Hematopoietic multipotent progenitor cell treated with erythropoietin and hydrocortisone succinate and interleukin-3 and kit ligand, for 4 days (in vitro differentiated cells): Measurements from ENCODE around the gene BMPR1A.

Experiments
- DNase-seq: peaks from one replicate; pipeline ENCODE4 v3.0.0-alpha.2; 2015

BMPR1A gene

DNA sequence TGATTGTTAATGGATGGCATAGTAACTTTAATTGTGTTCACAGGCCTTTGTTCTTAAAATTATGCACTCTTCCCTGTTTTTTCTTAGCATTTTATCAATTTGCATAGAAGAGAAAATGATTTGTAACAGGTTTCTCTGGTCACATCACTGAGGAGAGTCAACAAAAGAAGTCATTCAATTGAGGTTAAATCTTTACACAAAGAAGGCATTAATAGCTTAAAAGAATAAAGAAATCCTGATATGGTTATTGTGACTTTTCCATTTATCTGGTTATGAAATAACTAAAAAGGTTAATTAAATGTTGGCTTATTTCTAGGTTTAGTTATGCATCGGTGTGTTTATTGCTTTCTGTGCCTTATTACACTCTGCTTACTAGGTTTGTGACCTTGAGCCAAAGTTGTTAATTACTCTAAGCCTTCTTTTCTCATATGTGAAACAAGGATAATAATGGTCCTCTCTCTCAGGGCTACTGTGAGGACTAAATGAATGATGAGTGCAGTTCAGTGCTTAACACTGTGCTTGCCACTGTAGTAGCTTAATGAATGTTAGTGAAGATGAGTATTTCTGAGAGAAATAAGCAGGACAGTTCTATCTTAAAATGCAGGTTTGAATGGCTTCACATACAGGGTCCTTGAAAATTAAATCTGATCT, 12.1 kb downstream of the BMPR1A start:
- DNase-seq, result no peak

DNA sequence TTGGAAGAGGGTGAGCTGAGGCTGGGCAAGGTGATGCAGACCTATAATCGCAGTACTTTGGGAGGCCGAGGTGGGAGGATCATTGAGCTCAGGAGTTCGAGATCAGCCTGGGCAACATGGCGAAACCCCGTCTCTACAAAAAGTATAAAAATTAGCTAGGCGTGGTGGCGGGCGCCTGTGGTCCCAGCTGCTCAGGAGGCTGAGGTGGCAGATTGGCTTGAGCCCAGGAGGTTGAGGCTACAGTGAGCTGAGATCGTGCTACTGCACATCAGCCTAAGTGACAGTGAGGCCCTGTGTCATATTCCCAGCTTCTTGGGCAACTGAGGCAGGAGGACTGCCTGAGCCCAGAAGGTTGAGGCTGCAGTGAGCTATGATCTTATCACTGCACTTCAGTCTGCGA, 13.6 kb downstream of the BMPR1A start:
- DNase-seq, result no peak

DNA sequence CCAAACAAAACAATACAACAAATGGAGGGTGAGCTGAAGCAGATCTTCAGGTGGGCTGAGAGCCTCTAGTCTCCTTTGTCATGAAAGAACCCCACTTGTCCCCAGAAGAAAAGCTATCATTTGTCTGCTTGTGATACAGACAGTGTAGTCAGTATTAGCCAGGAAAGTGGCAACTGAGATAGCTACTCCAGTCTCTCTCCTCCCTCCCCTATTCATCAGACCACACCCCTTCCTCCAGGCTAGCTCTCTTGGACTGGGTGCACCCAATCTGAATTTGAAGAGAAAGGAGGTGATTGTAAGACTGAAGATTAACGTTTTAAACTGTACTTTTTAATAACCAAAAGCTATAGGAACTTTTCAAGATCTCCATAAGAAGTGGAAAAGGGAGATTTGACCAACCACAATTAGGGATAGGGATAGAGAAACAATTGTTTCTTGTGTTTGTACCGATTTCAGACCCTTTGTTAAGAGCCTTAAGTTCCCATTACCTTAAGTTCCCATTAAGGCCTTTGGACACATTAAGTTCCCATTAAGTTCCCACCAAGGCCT, 14.1 kb downstream of the BMPR1A start:
- DNase-seq, result peak; percentile 44

DNA sequence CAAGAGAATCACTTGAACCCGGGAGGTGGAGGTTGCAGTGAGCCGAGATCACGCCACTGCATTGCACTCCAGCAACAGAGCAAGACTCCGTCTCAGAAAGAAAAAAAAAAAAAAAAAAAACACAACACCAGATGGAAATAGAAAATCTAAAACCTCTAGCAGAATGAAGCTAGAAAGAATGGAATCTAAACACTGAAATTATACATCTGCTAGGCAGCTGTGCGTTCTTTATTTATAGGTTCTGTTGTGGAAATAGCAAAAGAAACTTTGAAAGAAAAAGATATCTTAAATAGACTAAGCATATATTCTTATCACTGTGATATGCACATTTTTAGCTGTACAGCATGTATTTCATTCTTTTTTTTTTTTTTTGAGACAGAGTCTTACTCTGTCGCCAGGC, 17.1 kb downstream of the BMPR1A start:
- DNase-seq, result no peak

DNA sequence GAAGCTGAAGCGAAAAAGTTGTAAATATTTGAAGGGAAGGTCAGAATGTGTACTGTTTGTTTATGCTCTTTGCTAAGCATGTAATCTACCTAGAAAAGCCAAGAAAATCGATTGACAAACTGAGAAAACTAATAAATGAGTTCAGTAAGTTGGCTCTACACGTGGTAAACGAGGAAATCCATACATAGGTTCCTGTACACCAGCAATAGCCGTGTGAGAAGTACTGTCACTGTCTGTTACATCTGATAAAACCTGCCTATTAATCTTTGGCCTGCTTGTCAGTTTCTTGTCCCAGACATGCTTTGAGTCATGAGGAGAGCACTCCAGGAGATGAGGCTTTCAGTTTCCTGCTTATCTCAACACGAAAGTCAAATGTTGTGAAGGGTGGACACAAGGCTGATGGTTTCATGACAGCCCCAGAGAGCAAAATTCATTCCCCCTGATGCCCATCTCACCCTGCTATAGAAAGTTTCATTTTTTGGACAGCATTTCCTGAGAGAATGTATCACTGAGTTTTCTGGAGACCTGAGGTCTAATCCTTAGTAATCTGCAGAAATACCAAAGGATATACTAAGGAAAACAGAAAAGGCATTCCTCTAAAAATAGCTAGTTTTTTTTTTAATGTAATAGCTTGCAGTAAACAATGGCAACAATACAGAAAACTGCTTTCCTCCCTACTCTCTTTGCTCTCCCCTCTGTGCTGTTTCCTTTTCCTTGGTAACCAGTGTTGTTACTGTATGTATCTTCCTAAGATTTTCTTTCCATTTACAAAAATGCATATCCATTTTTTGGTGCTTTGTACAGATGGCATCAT, 18.8 kb downstream of the BMPR1A start:
- peak; percentile 56 for DNase-seq

DNA sequence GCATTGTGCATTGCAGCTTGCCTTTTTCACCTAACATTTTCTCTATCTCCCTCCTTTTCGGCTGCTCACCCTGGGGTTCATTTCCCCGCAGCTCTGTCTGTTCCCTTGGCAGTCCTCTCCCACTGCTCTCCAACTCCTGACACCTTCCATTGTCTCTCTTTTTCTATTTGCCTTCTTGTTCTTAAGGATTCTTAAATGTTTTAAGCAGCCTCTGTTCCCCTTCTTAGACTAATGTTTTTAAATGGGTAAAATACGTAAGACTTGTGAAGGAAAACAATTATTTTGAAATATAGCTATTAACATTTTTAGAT, 19.4 kb downstream of the BMPR1A start:
- no peak for DNase-seq

DNA sequence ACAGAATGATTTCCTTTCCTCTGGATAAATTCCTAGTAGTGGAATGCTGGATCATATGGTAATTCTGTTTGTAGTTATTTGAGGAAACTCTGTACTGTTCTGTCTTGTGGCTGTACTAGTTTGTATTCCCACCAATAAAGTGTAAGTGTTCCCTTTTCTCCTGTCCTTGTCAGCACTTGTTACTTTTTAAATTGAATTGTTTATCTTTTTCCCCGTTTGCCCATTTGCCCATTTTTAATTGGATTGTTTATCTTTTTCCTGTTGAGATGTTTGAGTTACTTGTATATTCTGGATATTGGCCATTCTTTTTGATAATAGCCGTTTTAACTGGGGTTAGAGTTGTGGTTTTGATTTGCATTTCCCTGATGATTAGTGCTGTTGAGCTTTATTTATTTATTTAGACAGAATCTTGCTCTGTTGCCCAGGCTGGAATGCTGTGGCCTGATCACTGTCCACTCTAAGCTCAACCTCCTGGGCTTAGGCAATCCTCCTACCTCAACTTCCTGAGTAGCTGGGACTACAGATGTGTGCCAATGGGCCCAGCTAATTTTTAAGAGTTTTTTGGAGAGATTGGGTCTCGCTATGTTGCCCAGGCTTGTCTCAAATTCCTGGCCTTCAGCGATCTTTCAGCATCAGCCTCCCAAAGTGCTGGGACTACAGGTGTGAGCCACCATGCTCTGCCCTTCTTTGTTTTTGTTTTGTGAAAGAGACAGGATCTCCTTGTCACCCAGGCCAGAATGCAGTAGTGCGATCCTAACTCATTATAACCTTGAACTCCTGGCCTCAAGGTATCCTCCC, 23.0 kb downstream of the BMPR1A start:
- no peak for DNase-seq

DNA sequence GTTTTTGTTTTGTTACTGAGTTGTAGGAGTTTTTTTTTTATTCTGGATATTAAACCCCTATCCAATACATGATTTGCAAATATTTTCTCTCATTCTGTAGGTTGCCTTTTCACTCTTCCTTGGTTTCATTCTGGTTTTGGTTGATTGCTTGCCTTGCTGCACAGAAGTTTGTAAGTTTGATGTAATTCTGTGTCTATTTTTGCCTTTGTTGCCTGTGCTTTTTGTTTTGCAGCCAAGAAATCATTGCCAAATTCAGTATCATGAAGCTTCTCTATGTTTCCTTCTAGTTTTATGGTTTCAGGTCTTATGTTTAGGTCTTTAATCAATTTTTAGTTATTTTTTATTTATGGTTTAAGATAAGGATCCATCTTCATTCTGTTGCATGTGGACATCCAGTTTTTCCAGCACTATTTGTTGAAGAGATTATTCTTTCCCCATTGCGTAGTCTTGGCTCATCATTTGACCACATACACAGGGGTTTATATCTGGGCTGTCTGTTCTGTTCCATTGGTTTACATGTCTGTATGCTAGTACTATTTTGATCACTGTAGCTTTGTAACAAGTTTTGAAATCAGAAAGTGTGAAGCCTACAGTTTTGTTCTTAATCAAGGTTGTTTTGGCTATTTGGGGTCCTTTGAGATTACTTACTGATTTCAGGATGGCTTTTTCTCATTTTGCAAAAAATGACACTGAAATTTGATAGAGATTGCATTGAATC, 26.4 kb downstream of the BMPR1A start:
- DNase-seq, result no peak

DNA sequence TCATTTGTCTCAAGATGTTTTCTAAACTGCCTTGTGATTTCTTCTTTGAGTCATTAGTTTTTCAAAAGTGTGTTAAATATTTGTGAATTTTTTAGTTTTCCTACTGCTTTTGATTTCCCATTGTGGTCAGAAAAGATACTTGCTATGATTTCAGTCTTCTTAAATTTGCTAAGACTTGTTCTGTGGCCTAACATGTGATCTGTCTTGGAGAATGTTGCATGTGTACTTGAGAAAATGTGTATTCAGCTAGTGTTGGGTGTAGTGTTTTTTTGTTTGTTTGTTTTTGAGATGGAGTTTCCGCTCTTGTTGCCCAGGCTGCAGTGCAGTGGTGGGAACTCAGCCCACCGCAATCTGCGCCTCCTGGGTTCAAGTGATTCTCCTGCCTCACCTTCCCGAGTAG, 28.6 kb downstream of the BMPR1A start:
- DNase-seq, result no peak

DNA sequence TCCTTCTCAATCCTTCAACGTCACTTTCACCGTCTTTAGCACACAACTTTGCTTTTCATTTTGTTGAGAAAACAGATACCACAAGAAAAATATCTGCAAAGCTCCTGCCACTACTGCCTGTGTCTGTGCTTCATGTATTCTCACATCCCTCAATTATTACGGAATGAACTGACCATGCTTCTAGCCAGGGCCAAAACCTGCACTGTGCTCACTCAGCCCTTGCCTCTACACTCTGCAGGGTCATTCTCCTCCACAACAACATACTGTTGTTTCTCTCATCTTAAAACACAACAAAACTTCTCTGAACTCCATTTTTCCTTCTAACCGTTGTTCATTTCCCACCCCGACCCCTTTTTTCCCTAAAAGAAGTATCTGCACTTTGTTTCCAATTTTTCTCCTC, 29.5 kb downstream of the BMPR1A start:
- no peak for DNase-seq

DNA sequence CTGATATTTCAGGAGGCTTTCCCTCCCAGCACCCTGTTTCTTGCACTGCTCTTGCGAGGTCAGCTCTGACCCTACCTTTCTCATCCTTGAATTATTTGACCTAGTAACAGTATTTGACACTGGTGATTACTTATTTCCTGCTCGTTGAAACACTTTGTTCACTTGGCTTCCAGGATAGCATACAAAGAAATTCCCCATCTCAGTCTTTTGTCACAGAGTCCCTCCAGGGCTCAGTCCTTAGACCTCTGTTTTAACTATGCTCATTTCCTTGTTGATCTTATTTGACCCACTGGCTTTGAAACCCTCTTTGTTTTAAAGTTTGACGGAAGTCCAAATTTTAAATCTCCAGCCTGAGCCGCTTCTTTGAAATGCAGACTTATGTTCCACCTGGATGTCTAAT, 29.9 kb downstream of the BMPR1A start:
- DNase-seq, result no peak

DNA sequence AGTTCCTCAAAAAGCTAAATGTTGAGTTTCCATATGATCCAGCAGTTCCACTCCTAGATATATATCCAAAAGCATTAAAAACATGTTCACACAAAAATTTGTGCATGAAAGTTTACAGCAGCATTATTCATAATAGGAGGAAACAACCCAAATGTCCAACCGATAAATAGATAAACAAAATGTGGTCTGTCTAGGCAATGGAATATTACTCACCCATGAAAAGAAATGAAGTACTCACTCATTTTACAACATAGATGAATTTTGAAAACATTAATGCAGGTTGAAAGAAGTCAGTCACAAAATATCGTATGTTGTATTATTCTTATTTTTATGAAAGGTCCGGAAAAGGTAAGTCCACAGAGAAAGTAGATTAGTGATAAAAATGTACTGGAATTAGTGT, 34.0 kb downstream of the BMPR1A start:
- no peak for DNase-seq

DNA sequence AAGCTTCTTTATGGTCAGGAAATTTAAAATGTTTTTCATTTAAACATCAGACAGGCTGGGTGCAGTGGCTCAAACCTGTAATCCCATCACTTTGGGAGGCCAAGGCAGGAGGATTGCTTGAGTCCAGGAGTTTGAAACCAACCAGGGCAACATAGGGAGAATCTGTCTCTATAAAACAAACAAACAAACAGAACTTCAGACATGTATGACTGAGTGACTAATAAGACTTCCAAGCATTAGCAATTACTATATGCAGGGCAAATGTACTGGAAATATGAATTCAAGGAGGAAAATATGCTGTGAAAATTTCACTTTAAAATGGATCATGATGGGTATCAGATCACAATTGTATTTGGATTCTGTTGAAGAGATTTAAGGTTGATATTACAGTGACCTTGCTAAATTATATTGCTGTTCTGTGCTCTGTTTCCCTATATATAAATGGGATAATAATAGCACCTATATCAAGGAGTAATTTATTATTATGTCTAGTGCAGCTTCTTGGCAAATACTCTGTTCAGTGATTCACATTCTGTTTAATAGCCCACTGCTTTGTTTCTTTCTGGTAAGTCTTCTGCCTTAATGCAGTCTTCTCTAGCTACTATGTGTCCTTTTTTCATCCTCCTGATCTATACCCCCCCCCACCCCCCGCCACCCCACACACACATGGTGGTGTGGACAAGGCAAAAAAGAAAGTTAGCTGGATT, 36.2 kb downstream of the BMPR1A start:
- DNase-seq, result no peak

DNA sequence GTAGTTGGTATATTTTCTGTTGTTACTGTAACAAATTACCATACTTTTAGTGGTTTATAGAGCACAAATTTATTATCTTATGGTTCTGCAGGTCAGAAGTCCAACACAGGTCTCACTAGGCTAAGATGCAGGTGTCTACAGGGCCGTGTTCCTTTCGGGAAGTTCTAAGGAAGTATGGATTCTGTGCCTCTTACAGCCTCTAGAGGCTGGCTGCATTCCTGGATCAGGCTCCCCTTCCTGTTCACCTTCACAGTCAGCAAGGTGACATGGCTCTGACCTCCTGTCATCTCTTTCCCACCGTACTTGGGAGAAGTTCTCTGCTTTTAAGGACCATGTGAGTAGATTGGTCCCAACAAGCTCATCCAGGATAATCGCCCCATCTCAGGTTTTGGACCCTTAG, 37.3 kb downstream of the BMPR1A start:
- no peak for DNase-seq

DNA sequence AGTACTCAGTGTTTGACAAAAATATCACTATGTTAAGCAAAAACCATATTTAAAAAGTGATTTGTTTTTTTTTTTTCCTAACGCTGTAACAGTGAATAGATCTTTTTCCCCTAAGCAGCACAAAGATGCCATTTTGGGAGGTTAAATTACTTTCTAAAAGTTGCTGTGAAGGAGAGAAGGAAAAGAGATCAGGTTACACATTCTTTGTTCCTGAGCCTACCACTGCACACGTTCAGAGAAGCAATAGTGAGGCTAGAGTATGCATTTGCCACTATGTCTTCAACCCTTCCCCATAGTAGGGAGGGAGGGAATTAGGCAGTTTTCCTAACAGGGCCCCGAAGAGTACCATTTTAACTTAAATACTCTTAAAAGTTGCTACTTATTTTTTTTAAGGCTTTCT, 38.9 kb downstream of the BMPR1A start:
- no peak for DNase-seq

DNA sequence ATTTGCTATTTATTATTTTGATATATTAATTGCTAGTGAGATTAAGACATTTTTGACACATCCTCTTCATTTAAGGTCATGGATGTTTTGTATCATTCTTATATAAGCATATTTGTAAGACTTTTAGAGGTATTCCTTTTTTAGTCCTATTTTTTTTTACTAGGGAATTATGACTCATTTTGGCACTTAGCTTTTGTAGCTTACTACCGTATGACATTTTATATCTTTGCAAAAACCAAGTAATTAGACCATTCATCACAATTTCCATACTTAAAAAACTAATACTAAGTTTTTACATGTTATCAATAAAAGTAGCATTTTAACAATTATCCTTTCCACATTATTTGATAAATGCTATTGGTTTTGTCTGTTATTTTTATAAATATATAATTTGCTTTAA, 41.6 kb downstream of the BMPR1A start:
- DNase-seq, result no peak

DNA sequence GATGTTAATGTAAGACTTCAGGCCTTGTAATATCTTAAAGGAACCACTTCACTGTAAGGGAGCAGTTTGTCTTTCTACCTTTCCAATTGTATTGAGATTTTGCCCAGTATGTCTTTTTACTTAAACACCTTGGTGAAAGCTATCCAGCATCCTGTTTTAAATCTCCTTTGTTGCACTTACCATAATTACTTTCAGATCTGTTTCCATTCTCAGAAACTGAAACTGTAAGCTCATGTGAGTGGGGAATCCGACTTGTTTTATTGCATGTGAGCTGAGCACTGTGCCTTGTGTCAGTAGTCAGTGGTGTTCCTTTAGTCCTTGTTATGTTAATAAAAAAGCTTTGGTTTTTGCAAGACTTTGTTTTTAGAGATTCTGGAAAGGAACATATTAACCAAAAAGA, 42.2 kb downstream of the BMPR1A start:
- no peak for DNase-seq

DNA sequence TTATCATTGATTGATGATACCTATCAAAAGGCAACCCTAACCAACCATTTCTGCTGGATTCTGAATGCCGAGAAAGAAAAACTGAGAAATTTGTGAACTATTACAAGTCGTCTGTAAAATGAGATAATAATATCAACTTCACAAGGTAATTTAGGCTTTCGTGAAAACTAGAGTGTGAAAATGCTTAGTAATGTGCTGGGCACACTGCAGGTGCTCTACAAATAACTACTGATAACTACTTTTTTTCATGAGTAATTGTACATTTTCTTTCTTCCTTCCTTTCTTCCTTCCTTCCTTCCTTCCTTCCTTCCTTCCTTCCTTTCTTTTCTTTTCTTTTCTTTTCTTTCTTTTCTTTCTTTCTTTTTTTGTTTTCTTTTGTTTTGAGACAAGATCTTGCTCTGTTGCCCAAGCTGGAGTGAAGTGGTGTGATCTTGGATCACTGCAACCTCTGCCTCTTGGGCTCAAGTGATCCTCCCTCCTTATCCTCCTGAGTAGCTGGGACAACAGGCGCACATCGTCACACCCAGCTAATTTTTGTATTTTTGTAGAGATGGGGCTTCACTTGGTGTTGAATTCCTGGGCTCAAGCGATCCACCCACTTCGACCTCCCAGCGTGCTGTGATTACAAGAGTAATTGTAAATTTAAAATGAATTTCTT, 42.9 kb downstream of the BMPR1A start:
- no peak for DNase-seq

DNA sequence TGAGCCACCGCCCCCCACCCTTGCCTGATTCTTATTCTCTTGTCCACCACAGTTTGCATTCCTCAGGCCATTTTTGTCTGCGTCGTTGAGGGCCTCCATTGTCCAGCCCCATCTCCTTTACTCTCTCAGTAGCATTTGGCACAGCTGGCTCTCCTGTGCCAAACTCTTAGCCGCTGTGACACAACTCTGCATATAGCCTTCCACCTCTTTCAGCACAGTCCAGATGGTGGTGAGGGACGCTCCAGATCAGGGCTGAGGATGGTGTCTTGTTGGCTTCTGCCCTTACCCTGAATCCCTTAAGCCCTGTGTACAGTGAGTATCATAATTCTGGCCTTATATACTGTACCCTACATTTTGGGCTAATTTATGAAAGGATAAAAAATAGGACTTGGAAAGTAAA, 45.6 kb downstream of the BMPR1A start:
- no peak for DNase-seq

DNA sequence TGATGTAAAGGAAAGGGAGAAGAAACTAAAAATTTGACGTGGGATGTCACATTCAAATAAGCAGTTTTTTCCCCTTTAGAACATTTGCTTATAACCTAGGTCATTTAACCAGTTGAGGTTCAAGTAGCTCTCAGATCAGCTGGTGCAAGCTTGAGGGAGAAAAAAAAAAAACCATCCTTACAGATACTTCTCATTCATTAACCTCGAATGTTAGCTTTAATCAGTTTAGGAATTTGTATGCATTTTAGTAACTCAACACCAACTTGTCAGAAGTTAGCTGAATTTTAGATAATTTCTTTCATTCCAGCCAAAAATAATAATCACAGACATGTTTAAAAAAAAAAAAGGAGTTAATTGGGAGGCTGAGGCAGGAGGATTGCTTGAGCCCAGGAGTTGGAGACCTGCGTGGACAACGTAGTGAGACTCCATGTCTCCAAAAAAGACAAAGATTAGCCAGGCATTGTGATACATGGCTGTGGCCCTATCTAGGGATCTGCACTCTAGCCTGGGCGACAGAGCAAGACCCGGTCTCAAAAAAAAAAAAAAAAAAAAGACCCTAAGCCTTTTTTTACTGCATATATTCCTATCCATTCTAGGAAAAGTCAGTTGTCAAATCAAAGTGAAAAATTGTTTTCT, 46.2 kb downstream of the BMPR1A start:
- no peak for DNase-seq

DNA sequence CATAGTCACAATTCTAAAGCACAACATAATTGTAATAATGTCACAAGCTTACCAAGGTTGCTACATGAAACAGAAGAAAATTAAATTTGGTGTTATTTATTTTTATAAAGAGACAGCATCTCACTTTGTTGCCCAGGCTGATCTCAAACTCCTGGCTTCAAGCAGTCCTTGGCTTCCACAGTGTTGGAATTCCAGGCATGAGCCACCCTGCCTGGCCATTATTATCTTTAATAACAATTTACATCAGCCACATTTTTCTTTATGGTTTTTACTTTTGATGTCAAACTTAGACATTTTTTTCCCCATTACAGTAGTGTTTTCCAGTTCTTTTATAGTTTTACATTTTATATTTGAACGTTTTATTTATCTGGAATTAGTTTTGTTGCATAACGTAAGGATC, 46.7 kb downstream of the BMPR1A start:
- no peak for DNase-seq
